K562 (cell line): ENCODE measurements around the gene RCC1. TPM values are rescaled to one million over a fixed set of nuclear protein-coding genes. Genes with fewer than 3 reads are reported as not detected.

ENCODE experiments used
- CBX2 ChIP-seq: fragments of 200-600 bp; sonication (generic); IDR thresholded peaks from one replicate; pipeline ENCODE4 v1.6.1; 2012; ENCODE audit warnings: mild to moderate bottlenecking, low read length, inconsistent platforms; ENCODE audit not compliant: insufficient read depth, poor library complexity, severe bottlenecking
- HEY1 ChIP-seq: fragments of 250-450 bp; sonication (Bioruptor Pico); IDR thresholded peaks from 2 replicates; pipeline ENCODE4 v1.5.0; 2020; ENCODE audit warnings: mild to moderate bottlenecking, moderate library complexity, borderline replicate concordance
- POLR2G ChIP-seq: fragments of 200-400 bp; formaldehyde crosslinking; IDR thresholded peaks from 2 replicates; pipeline ENCODE4 v1.6.1; 2017; ENCODE audit warnings: low read depth, mild to moderate bottlenecking, antibody characterized with exemption, low read length, moderate library complexity
- SMARCB1 ChIP-seq: IDR thresholded peaks from 2 replicates; pipeline ENCODE4 v1.6.1; 2011; ENCODE audit warnings: improper control_type of control experiment, low read depth; ENCODE audit not compliant: insufficient read length
- TEAD1 ChIP-seq, 2 experiments: fragments of 450-650 bp in 1 of 2; sonication (generic) in 1 of 2; formaldehyde crosslinking; IDR thresholded peaks; 2 replicates each; pipeline versions ENCODE4 v1.4.0 to v1.8.0; 2020 to 2022; ENCODE audit warnings: mild to moderate bottlenecking in 2 of 2, missing genetic modification reagents in 1 of 2
- ZNF174 ChIP-seq: fragments of 250-450 bp; sonication (Bioruptor Pico); IDR thresholded peaks from 2 replicates; pipeline ENCODE4 v1.4.0; 2020; ENCODE audit warnings: mild to moderate bottlenecking
- polyA plus RNA-seq, 8 experiments: library from polyadenylated mRNA; depleted of rRNA in 4 of 8; stranded (reverse) in 5 of 8; unstranded in 3 of 8; fragments of >200 nt; fragmentation: Nextera tagmentation in 2 of 8; fragmentation: Illumina TruSeq in 1 of 8; extraction: Ambion mirVana in 2 of 8; extraction: Trizol in 1 of 8; gene quantifications; 2 replicates each; pipeline versions ENCODE4 v1.2.1 to v1.2.3, GENCODE V29; 2011 to 2014; ENCODE audit warnings: inconsistent platforms in 1 of 8, missing spikeins in 1 of 8
- total RNA-seq, 7 experiments: library from RNA; depleted of rRNA in 6 of 7; stranded (reverse); fragments of >200 nt in 6 of 7; fragmentation: Illumina TruSeq in 2 of 7; extraction: Trizol in 2 of 7; gene quantifications; 2 replicates each; pipeline versions ENCODE4 v1.2.1 to v1.2.3, GENCODE V29; 2011 to 2021; ENCODE audit warnings: low replicate concordance in 1 of 7
- TF ChIP-seq, protein P1 (sequence below), 3 experiments: fragments of 200-800 bp in 1 of 3; fragments of 250-450 bp in 1 of 3; fragments of 450-650 bp in 1 of 3; sonication (Bioruptor Pico) in 1 of 3; sonication (Bioruptor generic) in 1 of 3; formaldehyde crosslinking in 1 of 3; IDR thresholded peaks; 2 replicates each; pipeline versions ENCODE4 v1.6.1 to v1.8.0; 2016 to 2022; ENCODE audit warnings: mild to moderate bottlenecking in 2 of 3, missing genetic modification characterization in 2 of 3, missing compliant biosample characterization in 1 of 3, moderate library complexity in 1 of 3
- TF ChIP-seq, protein P2 (sequence below): fragments of 450-650 bp; IDR thresholded peaks from 2 replicates; pipeline ENCODE4 v1.6.1; 2016
- TF ChIP-seq, protein P3 (sequence below), 2 experiments: fragments of 450-650 bp; IDR thresholded peaks; 2 replicates each; pipeline ENCODE4 v1.6.1; 2016; ENCODE audit warnings: mild to moderate bottlenecking in 2 of 2, borderline replicate concordance in 1 of 2, low read depth in 1 of 2, moderate library complexity in 1 of 2

Gene RCC1
- total and polyA plus RNA-seq, 9 of the 15 experiments (the other 6 are each of a cell fraction or from before 2014, with no cell fraction given), result 16.4 to 202 (median 107) TPM

DNA sequence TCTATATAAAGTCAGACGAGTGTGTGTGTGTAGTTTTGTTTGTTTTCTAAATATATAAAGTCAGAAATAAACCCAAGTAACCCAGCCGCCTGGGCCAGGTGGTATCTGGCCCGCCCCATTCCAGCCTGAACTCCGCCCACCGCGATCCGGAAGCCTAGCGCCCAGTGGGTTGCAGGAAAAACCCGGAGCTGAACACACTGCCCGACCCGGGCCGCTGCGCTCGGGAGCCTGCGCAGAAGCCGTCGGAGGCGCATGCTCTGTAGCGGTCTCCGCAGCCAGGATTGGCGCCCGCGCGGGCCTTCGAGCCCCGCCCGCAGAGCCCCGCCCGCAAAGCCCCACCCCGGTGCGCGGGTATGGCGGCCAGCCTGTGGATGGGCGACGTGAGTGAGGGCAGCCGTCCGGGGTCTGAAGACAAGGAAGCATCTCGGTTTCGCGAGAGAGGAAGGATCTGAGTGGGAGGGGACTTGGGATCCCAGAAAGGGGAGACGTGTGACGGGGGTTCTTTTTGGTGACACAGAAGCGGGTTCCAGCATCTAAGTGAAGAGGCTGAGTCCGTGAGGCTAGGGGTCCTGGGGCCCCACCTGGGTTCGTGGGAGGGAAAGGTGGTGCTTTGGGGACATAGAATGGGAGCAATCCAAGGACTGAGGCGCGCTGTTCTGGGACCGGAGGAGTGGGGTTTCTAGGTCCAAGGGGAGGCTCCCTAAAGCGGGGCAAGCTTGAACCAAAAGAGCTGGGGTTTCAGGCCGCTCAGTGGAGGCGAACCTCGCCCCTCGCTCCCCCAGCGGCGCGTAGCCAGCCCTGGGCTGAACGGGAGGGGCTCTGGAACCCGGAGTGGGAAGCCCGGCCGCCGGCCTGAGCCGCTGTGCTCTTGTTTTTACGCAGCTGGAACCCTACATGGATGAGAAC lies 47.2 kb downstream of the RCC1 start, which contains the start of gene TRNAU1AP (continued):
- TF ChIP-seq, protein P1, sequence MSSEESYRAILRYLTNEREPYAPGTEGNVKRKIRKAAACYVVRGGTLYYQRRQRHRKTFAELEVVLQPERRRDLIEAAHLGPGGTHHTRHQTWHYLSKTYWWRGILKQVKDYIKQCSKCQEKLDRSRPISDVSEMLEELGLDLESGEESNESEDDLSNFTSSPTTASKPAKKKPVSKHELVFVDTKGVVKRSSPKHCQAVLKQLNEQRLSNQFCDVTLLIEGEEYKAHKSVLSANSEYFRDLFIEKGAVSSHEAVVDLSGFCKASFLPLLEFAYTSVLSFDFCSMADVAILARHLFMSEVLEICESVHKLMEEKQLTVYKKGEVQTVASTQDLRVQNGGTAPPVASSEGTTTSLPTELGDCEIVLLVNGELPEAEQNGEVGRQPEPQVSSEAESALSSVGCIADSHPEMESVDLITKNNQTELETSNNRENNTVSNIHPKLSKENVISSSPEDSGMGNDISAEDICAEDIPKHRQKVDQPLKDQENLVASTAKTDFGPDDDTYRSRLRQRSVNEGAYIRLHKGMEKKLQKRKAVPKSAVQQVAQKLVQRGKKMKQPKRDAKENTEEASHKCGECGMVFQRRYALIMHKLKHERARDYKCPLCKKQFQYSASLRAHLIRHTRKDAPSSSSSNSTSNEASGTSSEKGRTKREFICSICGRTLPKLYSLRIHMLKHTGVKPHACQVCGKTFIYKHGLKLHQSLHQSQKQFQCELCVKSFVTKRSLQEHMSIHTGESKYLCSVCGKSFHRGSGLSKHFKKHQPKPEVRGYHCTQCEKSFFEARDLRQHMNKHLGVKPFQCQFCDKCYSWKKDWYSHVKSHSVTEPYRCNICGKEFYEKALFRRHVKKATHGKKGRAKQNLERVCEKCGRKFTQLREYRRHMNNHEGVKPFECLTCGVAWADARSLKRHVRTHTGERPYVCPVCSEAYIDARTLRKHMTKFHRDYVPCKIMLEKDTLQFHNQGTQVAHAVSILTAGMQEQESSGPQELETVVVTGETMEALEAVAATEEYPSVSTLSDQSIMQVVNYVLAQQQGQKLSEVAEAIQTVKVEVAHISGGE (CRISPR knock-in tag; IDR thresholded peaks at IDR 0.05), result 0 out of 6 replicates have a peak, but pooled peaks of 1 of the 3 experiments have one; percentile 20
- 0 out of 2 replicates have a peak, but pooled peaks have one; percentile 22 for TF ChIP-seq ZNF174
- TF ChIP-seq, protein P2, sequence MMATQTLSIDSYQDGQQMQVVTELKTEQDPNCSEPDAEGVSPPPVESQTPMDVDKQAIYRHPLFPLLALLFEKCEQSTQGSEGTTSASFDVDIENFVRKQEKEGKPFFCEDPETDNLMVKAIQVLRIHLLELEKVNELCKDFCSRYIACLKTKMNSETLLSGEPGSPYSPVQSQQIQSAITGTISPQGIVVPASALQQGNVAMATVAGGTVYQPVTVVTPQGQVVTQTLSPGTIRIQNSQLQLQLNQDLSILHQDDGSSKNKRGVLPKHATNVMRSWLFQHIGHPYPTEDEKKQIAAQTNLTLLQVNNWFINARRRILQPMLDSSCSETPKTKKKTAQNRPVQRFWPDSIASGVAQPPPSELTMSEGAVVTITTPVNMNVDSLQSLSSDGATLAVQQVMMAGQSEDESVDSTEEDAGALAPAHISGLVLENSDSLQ, result peak; percentile 64; the same call in 1 of the 2 replicates
- TF ChIP-seq CBX2, result no peak
- TF ChIP-seq, protein P3, sequence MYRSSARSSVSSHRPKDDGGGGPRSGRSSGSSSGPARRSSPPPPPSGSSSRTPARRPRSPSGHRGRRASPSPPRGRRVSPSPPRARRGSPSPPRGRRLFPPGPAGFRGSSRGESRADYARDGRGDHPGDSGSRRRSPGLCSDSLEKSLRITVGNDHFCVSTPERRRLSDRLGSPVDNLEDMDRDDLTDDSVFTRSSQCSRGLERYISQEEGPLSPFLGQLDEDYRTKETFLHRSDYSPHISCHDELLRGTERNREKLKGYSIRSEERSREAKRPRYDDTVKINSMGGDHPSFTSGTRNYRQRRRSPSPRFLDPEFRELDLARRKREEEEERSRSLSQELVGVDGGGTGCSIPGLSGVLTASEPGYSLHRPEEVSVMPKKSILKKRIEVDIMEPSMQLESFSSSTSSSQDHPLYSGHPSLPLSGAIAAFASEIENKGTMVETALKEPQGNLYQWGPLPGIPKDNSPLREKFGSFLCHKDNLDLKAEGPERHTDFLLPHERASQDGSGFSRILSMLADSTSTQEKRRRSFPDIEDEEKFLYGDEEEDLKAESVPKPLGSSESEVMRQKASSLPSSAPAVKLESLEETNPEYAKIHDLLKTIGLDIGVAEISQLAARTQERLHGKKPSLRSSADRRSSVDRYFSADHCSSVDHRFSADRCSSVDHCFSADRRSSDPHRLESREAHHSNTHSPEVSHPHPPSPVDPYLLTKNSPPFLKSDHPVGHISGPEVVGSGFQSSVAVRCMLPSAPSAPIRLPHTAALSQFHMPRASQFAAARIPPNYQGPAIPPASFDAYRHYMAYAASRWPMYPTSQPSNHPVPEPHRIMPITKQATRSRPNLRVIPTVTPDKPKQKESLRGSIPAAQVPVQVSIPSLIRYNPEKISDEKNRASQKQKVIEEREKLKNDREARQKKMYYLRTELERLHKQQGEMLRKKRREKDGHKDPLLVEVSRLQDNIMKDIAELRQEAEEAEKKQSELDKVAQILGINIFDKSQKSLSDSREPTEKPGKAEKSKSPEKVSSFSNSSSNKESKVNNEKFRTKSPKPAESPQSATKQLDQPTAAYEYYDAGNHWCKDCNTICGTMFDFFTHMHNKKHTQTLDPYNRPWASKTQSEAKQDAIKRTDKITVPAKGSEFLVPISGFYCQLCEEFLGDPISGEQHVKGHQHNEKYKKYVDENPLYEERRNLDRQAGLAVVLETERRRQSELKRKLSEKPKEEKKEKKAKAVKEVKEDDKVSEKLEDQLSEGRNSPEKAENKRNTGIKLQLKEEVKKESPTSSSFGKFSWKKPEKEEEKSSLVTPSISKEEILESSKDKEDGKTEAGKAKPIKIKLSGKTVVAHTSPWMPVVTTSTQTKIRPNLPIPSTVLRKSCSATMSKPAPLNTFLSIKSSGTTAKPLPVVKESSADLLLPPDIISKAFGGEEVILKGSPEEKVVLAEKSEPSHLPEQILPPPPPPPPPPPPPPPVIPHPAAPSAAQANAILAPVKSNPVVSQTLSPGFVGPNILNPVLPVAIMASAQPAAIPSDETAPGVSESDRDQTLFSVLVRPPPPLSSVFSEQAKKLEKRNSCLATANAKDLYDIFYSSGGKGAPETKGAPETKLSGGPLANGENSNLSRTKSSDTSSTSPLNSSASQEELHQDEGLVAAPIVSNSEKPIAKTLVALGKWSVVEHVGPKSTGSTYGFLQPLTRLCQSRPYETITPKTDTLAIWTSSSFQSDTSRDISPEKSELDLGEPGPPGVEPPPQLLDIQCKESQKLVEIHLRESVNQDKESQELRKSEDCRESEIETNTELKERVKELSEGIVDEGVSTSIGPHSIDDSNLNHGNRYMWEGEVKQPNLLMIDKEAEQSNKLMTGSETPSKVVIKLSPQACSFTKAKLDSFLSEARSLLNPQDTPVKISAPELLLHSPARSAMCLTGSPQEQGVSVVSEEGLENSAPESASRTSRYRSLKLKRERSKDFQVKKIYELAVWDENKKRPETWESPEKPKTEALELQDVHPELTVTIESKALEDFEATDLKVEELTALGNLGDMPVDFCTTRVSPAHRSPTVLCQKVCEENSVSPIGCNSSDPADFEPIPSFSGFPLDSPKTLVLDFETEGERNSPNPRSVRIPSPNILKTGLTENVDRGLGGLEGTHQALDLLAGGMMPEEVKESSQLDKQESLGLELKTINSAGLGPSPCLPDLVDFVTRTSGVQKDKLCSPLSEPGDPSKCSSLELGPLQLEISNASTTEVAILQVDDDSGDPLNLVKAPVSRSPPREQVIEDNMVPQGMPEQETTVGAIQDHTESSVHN (IDR thresholded peaks at IDR 0.05; ENCODE audit: borderline replicate concordance in 1 of 2, low read depth in 1 of 2), result no peak
- TF ChIP-seq TEAD1 (CRISPR knock-in tag; IDR thresholded peaks at IDR 0.05), result peak; percentile 57 to 98; a peak in 3 of 4 replicates
- TF ChIP-seq HEY1, result no peak
- no peak for TF ChIP-seq SMARCB1
- TF ChIP-seq POLR2G, result peak; percentile 93
